Mesothelial cell of epicardium (in vitro differentiated cells): ENCODE results near the gene SULT1C3. TPM values are rescaled to one million over a fixed set of nuclear protein-coding genes. Genes with fewer than 3 reads are reported as not detected.

Experiments
- DNase-seq, 2 experiments: peaks; one replicate each; pipeline ENCODE4 v3.0.0; 2021; ENCODE audit warnings: low spot score in 2 of 2; ENCODE audit not compliant: unreplicated experiment in 2 of 2
- H3K27ac Mint-ChIP-seq: 2 replicates; pipeline ENCODE4 v1.8.0; 2021; ENCODE audit warnings: mixed read lengths
- H3K27me3 Mint-ChIP-seq: 2 replicates; pipeline ENCODE4 v1.8.0; 2021; ENCODE audit warnings: low read depth, mixed read lengths
- H3K36me3 Mint-ChIP-seq: 2 replicates; pipeline ENCODE4 v1.8.0; 2021; ENCODE audit warnings: mixed read lengths
- H3K4me1 Mint-ChIP-seq: 2 replicates; pipeline ENCODE4 v1.8.0; 2021; ENCODE audit warnings: mixed read lengths
- H3K4me3 Mint-ChIP-seq: 2 replicates; pipeline ENCODE4 v1.8.0; 2021; ENCODE audit warnings: mild to moderate bottlenecking, moderate library complexity, mixed read lengths
- H3K9me3 Mint-ChIP-seq: 2 replicates; pipeline ENCODE4 v1.8.0; 2021; ENCODE audit warnings: mixed read lengths
- CTCF ChIP-seq: fragments of 200-600 bp; sonication (generic); IDR thresholded peaks from one replicate; pipeline ENCODE4 v1.5.0; 2021; ENCODE audit warnings: antibody characterized with exemption; ENCODE audit not compliant: unreplicated experiment
- total RNA-seq: library from RNA; stranded (reverse); gene quantifications from 3 replicates; pipeline ENCODE4 v1.2.1, GENCODE V29; 2021

Gene SULT1C3
- total RNA-seq, 1 donor from 2014 or later: not detected

- no peaks in the 10 kb centered on the region for H3K4me1 Mint-ChIP-seq
- no peak for DNase-seq
- no peak overlapping the region for H3K27ac Mint-ChIP-seq
- H3K9me3 Mint-ChIP-seq: peaks cover 25% of the 10 kb centered on the region
- no peak overlapping the region for H3K4me3 Mint-ChIP-seq
- peaks cover 2% of the 10 kb centered on the region for H3K36me3 Mint-ChIP-seq
- TF ChIP-seq CTCF: no peak
- H3K27me3 Mint-ChIP-seq: no peaks in the 10 kb centered on the region
Measured at GRCh38 chr2:108200569-108200968, 39.2 kb upstream of the SULT1C3 start.

DNA sequence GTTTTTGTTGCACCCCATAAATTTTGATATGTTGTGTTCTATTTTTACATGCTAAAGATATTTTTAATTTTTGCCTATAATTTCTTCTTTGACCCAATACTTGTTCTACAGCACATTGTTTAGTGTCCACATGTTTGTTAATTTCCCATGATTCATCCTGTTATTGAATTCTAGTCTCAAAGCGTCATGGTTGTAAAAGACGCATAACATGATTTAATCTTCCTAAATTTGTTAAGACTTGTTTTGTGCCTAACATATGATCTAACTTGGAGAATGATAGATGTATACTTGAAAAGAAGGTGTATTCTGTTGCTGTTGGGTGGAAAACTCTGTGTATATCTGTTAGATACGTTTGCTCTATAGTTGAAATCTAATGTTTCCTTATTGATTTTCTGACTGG lies 27.1 kb upstream of the SULT1C3 start:
- H3K27ac Mint-ChIP-seq: no peak overlapping the region
- H3K36me3 Mint-ChIP-seq: no peaks in the 10 kb centered on the region
- no peaks in the 10 kb centered on the region for H3K27me3 Mint-ChIP-seq
- no peak overlapping the region for H3K4me3 Mint-ChIP-seq
- H3K4me1 Mint-ChIP-seq: no peaks in the 10 kb centered on the region
- peaks cover 36% of the 10 kb centered on the region for H3K9me3 Mint-ChIP-seq
- no peak for TF ChIP-seq CTCF
- no peak for DNase-seq

- TF ChIP-seq CTCF: no peak
- Mint-ChIP-seq H3K4me3 (no peak overlapping the region), H3K27ac (no peak overlapping the region), H3K9me3 (peaks cover 14% of the 10 kb centered on the region), H3K4me1 (no peaks in the 10 kb centered on the region), H3K36me3 (no peaks in the 10 kb centered on the region), H3K27me3 (no peaks in the 10 kb centered on the region)
- no peak for DNase-seq
Measured at GRCh38 chr2:108215794-108216211, 24.0 kb upstream of the SULT1C3 start.

GRCh38 chr2:108217211-108217610 lies 22.6 kb upstream of the SULT1C3 start:
- no peak overlapping the region for H3K4me3 Mint-ChIP-seq
- no peak overlapping the region for H3K27ac Mint-ChIP-seq
- no peaks in the 10 kb centered on the region for H3K27me3 Mint-ChIP-seq
- H3K36me3 Mint-ChIP-seq: no peaks in the 10 kb centered on the region
- H3K4me1 Mint-ChIP-seq: no peaks in the 10 kb centered on the region
- no peak for DNase-seq
- H3K9me3 Mint-ChIP-seq: peaks cover 5% of the 10 kb centered on the region
- no peak for TF ChIP-seq CTCF

DNA sequence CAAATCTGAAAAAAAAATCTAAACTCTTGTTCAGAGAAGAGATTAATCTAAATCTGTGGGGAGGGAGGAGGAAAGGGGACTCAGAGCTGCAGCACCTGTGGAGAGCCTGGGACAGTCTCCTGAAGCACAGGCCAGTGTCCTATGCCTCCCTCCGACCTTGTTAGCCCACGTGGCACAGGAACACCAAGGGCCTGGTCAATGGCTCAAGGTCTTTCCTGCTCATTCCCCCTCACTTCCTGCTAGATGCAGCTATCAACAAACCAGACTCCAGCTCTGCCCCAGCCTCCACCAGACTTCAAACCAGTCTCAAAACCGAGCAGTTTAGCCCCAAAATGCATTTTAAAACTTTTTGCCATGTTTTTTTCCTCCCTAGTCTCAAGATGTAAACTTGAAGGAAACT lies 20.1 kb upstream of the SULT1C3 start:
- no peaks in the 10 kb centered on the region for H3K36me3 Mint-ChIP-seq
- H3K27me3 Mint-ChIP-seq: no peaks in the 10 kb centered on the region
- no peak overlapping the region for H3K27ac Mint-ChIP-seq
- H3K4me3 Mint-ChIP-seq: no peak overlapping the region
- no peak for DNase-seq
- no peak for TF ChIP-seq CTCF
- peaks cover 23% of the 10 kb centered on the region for H3K9me3 Mint-ChIP-seq
- no peaks in the 10 kb centered on the region for H3K4me1 Mint-ChIP-seq

- H3K4me1 Mint-ChIP-seq: no peaks in the 10 kb centered on the region
Measured at GRCh38 chr2:108220191-108220590, 19.6 kb upstream of the SULT1C3 start.

More at GRCh38 chr2:108220191-108220590, 19.6 kb upstream of the SULT1C3 start:
- DNase-seq: no peak
- no peaks in the 10 kb centered on the region for H3K27me3 Mint-ChIP-seq
- H3K4me3 Mint-ChIP-seq: no peak overlapping the region
- TF ChIP-seq CTCF: no peak
- peaks cover 28% of the 10 kb centered on the region for H3K9me3 Mint-ChIP-seq
- H3K27ac Mint-ChIP-seq: no peak overlapping the region
- no peaks in the 10 kb centered on the region for H3K36me3 Mint-ChIP-seq
